NK-92 treated with Interleukin-12 subunit alpha and Interleukin-12 subunit beta, amount 100 ng/mL, for 24 hours (cell line): ENCODE data around the gene TRRAP.

Source experiments
- DNase-seq: peaks from one replicate; lab custom pipeline; 2025; lab: John Stamatoyannopoulos, UW

TRRAP gene

DNA sequence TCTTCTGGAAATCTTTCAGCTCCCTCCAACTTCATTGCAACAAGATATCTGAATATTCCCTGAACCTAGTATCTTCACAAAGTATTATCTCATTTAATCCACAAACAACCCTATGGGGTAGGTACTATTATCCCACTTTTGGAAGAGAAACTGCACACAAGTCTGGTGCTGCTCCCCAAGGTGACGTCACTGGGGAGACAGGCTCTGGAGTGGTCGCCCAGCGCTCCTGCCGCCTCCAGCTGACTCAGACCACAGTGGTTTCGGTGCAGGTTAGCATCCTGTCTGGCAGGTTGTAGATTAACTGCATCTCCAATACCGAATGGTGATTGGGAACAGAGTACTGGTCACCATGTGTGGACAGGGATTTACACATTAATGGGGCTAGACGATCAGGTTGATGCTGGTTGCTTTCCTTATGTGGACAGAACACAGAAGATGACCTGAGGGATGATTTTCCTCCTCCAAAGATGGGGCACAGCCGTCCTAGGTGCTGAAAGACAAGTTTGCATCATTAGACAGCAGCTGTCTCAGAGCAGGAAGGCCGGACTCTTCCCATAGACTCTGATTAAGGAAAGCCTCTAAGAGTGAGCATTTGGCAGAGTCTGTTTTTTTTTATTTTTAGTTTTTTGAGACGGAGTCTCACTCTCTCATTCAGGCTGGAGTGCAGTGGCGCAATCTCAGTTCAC, 128.6 kb downstream of the TRRAP start:
- DNase-seq: no peak

DNA sequence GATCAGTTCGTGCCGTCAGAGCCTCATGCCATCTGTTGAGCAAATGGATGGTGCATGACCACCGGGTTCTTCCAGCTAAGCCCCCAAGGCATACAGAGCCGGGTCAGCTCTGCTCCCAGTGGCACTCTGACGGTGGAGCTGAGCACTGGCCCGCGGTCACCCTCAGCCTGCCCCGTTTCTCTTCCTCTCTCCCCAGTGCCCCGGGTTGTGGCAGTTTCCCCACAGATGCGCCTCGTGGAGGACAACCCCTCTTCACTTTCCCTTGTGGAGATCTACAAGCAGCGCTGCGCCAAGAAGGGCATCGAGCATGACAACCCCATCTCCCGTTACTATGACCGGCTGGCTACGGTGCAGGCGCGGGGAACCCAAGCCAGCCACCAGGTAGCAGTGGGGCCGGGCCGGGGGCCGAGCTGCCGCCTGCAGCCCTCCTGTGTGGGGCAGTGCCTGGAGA, 129.9 kb downstream of the TRRAP start:
- DNase-seq: no peak

DNA sequence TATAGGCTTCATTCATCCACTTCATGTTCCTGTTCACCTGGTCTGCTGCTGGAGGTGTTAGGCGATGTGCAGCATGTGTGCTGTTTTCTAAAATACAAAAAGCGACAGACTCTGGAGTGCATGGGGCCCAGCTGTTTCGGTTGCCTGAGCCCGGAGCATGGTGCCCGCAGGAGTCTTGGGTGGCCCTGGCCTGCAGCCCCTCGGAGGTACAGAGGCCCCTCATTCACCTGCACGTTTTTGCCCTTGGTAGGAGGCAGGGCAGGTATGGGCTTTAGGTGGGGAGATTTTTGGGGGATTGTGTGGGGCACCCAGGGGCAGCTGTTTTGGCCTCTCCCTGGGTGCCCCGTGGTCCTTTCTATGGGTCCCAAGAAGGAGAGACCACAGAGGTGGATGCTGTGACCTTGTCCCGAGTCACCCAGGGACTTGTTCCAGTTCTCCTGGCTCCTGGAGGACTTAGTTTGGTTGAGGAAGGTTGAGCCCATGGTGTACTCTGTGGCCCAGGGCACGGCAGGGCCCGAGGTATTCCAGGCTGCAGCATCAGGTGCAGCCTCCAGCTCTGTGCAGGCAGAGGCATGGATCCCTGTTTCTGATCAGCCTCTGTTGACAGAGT, 130.7 kb downstream of the TRRAP start:
- DNase-seq: no peak

DNA sequence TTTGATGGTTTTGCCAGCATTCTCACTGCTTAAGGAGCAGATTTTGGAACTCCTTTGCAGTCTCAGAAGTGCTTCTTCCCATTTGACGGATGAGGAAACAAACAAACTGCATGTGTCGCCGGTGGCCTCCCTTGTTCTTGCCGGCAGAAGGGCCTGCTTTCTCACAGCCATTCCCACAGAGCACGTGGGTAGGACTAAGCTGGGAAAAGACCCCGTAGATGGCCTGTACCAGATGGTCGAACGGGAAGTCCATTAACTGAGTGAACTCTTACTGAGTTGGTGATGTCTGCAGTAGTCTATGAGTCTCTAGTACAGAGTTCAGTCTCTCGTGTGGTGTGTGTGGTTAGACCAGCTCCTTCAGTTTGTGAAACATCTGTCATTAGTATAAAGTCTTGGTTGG, 131.9 kb downstream of the TRRAP start:
- DNase-seq: no peak

DNA sequence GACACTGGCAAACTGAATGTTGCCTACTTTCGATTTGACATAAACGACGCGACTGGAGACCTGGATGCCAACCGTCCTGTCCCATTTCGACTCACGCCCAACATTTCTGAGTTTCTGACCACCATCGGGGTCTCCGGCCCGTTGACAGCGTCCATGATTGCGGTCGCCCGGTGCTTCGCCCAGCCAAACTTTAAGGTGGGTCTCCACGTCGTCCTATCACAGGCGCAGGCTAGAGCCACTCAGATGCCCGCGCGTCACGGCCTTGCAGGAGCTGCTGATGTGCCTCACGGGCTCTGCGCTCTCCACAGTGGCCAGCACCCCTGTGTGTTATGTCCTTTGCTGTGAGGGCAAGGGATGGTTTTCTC, 133.0 kb downstream of the TRRAP start:
- no peak for DNase-seq

DNA sequence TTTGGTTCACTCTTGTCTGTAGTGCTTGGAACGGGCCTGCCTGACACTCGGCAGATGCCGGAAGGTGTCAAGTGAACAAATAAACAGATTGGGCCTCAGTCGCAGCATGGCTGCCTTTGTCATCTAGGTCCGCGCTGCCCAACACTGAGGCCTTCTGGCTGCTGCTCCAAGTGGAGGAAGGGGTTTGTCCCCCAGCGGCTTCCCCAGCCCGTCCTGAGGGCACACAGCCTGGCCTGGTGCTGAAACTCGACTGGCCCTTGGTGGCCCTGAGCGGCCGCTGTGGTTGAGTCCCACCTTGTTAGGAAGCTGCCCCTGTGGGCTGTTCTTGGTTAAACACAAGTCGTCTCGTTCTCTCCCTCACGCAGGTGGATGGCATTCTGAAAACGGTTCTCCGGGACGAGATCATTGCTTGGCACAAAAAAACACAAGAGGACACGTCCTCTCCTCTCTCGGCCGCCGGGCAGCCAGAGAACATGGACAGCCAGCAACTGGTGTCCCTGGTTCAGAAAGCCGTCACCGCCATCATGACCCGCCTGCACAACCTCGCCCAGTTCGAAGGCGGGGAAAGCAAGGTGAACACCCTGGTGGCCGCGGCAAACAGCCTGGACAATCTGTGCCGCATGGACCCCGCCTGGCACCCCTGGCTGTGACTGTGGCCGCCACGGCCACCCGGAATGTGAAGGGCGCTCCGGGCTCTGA, 133.5 kb downstream of the TRRAP start:
- DNase-seq: no peak

DNA sequence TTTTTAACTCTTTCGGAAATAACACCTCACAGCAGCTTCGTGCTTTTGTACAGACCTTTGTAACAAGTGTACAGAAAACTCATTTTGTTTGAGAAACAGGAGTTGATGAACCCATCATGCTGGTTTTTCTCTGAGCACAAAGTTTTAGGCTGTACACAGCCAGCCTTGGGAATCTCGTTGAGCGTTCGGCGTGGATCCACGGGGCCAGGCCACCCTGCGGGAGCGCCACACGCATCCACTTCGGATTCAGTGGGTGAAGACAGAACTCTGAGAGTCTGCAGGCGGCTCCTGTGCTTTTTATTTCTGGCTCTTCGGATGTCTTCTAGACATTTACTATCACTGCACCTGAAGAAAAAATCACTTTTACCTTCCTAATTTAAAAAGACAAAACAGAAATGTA, 134.4 kb downstream of the TRRAP start:
- no peak for DNase-seq

DNA sequence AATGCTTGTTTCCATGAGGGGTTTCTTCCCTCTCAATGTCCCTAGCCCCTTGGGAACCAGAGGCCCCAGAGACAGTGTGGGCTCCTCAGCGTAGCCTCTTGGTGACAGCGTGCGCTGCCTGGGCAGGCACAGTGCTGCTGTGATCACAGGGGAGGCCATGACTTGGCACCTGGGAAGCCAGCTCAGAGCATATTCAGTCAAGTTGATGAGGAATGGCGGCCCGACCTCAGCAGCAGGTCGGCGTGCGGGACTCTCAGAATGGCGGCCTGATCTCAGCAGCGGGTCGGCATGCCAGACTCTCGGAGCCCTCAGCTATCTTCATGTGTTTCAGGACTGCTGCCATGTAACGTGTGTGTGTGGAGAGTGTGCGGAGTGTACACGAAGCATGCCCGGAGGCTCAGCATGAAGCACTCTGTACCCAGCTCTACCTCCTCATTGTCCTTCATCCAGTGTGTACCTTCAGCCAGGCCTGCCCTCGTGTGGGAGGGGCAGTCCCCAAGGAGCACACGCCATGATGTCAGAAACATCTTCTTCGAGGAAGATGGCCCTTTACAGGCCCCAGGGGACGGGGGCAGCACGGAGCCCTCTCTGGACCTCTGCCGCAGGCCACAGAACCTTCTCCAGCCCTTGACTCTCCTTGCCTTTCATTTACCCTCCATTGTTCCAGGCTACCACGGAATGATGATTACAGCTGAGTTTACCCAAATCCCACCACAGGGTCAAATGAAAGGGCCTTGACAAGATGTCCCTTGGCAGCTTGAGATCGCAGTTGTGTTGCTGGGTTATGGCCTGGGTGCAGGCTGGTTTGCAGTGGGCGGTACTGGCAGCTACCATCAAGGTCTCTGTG, 135.2 kb downstream of the TRRAP start:
- no peak for DNase-seq

DNA sequence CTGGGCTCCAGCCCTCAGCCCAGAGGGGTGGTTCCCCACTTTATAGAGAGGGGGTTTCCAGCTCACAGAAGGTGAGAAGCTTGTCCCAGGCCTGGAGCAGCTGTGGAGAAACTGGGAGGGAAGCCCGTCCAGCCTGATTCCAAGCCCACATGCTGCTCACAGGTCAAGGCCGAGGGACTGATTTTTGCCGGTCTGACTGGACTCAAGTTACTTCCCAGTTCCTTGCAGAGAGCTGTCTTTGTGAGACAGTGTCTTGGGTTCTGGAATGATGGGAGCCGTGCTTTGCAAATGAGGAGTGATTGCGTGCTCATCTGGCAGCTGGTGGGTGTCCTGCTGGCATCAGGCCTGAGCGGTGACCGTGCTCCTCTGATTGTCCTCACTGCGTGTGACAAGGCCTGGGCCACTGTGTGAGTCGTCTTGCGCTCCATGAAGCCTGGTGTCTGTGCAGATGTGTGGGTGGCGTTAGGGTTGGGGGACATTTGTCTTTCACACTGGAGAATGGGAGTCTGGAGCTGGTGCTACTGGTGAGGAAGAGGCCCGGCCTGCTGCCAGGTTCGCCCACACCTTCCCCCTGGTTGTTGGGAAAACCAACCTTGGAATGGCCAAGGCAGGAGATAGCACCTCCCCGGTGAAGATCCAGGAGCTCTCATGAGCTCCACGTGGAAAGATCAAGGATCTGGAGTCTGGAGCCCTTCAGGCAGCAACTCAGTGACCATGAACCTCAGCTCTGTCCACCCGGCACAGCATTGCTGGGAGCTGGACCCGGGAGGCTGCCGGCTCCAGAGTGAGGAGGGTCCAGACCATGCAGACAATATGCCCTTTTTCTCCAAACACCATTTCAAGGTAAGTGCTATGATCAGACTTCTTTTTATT, 136.0 kb downstream of the TRRAP start:
- no peak for DNase-seq

DNA sequence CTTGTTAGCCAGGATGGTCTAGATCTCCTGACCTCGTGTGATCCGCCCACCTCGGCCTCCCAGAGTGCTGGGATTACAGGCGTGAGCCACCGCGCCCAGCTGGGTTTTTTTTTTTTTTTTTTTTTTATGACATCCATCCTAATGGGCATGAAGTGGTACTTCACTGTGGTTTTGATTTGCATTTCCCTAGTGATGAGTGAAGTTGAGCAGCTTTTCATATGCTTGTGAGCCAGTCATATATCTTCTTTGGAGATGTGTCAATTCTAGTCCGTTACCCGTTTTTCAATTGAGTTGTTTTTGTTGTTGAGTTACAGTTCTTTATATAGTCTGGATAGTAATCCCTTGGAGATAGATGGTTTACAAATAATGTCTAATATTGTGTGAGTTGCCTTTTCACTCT, 137.9 kb downstream of the TRRAP start:
- no peak for DNase-seq

DNA sequence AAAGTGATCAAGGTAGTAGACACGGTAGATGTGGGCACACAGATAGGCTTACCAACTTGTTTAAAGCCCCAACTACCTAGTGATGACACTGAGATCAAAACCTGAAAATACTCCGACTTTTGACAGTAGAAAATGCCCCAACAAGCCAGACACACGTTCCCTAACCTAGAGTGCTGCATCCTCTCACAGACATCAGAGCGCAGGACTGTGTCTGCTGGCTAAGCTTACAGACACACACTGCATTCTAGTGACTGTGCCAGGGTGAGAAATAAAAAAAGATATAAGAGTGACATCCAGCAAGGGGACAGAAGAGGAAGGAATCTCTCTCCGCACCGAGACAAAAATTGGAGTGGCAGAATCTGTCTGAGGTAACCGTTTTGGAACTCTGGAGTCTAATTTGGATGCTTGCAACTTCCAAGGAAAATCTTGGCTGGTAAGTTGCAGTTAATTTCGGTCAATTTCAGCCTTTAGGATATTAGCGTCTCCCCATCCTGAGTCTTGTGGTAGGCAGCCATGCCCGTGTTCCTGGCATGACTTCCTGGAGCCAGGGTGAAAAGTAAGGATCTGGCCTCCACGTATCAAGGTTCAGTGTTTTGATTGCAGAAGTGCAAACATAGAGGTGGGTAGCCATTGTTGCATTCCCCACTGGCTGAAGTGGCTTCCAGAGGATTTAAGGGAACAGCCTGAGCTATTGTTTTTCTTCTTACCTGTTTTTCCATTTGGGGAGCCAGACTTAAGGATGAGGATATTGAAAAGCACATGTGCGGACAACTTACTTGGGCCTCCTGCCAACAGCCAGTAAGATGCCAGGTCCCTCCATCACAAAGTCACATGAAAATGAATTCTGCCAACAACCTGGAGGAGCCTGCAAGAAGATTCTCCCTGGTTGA, 141.4 kb downstream of the TRRAP start:
- DNase-seq: no peak

DNA sequence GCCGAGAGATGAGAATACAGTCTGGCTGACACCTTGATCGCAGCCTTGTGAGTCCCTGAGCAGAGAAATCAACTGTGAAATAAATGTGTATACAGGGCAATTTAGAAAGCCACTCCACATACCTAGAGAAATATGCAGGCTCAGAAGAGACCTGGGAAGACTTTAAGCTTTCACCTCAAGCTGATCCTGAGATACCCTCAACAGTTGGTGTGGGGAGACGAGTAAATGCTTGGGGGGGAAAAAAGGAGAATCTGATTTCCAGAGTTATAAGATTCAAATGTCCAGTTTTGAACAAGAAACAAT, 142.0 kb downstream of the TRRAP start:
- no peak for DNase-seq

DNA sequence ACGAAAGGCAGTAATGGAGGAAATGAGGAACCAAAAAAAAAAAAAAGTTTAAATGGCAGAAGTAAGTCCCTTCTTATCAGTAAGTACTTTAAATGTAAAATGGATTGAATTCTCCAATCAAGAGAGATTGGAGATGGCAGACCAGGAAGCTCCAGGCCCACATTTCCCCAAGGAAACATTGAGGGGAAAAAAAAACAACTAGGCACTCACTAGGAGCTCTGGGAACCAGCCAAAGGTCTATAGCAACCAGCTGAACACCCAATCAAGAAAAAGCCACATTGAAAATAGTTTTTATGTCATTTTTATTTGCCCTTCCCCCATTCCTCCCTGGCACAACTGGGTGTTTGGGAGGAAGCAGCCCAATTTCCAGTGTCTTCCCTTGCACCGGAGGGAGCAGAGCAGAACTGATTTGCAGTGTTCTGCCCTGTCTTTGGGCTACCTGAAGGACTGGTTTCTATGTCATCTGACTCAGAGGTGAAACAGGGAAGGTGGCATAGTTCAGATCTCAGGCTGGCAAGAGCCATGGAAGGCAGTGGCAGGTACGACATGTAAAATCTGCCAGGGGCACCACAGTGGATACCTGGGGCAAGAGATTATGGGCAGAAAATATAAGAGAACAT, 143.7 kb downstream of the TRRAP start:
- no peak for DNase-seq

DNA sequence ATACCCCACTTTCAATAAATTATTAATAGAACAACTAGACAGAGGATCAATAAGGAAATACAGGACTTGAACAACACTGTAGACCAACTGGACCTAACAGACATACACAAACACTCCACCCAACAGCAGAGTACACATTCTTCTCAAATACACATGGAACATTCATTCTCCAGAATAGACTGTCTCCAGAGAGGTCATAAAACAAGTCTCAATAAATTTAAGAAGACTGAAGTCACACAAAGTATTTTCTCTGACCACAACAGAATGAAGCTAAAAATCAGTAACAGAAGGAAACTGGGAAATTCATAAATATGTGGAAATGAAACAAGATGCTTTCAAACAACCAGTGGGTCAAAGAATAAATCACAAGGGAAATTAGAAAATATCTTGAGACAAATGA, 145.7 kb downstream of the TRRAP start:
- no peak for DNase-seq

DNA sequence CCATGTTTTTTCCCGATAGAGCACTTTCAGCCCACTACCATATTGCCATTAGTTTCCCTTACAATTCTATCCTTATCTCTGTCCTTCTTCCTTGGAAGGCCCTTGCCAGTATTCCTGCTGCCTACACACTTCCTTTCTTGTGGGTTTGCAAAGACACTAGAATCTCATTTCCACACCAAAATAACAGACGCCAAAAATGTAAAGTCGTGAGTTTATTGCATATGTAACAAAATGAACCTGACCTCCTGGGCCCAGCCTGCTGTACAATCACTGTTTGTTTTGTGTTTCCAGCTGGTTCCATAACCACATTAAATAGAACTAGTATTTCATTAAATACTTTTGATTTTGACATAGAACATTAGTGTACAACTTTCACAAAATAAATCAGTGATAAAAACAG, 148.9 kb downstream of the TRRAP start:
- DNase-seq: no peak

DNA sequence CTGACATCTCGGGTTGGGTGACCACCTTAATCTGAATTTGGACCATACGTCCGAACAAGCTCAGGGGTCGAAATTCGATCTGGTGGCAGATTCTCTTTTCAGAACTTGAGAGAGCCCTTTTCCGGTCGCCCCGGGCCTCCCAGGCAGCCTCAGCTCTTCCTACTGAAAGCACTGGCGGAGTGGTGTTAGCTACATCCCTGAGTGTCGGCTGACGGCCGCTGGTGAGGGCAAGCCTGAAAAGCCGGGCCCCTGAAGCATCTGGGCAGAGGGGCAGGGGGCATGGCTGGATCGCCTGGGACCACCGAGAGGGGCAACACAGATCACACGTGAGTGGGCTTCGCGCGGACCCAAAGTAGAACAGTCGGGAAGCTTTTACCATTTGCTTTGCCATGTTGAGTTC, 149.5 kb downstream of the TRRAP start:
- DNase-seq: no peak

DNA sequence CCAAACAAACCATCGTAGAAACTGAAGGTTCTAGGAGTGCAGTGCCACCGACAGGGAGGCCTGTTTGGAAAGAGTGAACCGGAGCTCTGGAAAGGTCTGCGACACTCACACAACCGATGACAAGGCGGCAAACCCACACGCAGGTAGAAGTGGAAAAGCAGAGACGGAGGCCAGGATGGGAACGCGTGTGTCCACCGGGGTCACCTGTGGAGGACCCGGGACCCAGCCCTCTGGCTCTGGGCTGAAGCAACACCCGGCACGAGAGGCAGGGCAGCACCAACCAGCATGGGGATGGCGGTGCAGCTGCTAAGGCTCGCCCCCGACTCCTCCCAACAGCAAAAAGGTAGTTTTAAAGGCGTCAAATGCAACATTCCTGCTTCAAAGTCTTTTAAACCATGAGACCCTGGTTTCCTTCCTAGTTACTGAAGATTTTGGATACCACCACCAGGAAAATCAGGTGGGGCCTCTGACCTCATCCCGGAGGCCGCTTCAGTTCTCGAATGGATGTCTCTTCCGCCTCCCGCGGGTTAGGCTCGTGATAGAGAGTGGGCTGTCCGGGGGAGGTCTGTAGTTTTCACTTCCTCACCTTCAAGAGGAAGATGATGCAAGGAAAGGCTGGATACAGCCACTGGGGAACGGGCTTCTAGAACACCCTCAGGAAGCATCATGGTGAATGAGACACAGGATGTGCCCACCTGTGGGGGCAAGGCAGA, 150.1 kb downstream of the TRRAP start:
- no peak for DNase-seq

DNA sequence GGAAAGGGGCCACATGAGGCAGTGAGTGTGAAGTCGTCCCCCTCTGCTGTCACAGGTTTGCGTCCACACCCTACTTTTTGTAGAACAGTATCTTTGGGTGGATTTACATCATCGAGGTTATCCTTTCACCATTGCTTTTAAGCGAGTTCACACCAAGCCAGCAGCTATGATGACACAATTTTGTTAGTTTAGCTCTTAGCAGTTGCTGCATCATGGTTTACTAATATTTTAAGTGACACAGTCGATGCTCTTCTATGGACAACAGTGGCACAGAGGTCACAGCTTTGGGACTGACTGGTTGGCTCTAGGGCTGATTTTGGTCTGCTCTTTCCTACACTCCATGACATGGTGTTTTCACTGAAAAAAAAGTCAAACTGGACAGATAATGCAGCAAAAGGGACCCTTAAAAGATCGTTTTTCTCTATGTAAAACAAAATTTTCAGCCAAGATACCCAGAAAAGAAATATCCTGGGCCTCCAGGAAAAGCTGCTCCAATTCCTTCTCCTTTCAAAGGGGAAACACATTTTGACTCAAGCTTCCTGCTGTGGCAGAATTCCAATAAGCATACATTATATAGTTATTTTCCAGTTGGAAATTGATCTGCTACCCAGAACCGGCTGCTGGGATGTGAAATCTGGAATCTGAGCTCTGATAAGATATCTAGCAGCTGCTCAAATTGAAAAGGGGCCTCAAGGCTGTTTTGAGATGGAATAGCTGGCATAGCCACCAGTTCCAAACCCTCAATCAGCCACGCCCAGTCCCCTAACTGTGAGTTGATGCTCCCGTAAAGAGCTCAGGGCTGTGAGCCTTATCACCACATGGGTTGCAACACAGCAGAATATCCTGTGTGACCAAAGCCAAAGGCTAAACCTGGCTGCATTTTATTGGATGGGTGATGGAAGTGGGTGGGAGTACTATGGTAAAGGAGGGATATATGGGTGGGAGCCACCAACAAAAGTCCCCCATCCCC, 151.4 kb downstream of the TRRAP start:
- DNase-seq: no peak
